Measurements from ENCODE around the gene KCNK1.
A peak's percentile ranks its signal among the peaks of the same experiment; 100 is the strongest.
"Not testable (repeated sequence)": the region's sequence is repeated elsewhere in the genome, so short reads cannot be mapped to it uniquely, and the experiment has no call there.

The KCNK1 gene

DNA sequence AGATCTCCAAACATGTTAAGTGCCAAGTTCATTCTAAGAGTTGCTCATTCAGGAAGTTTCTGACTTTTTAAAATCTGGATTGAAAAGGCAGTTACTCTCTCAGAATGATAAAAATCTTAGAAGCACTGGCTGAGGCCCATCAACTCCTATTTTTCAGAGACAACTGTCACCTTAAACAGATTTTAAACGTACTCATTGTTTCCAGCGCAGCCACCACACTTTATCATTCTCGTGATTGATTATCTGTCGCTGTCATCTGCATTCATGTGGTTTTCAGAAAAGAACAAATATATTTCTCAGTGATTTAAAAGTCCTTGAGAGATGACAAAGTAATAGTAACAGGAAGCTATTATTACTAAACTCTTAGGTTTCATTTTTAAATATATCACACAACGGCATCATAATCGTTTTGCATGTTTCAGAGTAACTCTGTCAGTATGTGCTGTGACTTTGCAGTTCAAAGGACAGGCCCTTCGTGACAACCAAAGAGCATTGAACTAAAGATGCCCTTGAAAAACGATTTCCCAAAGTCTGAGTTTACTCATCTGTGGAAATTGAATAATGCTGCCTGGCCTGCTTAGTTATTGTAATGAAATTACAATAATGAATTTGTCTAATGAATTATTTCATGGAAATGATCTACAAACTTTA lies 14.9 kb upstream of the KCNK1 start:
- Mint-ChIP-seq H3K4me1 (ENCODE audit: low read depth) (peaks cover 26% of the 10 kb centered on the region), H3K36me3 (ENCODE audit: low read depth) (no peaks in the 10 kb centered on the region), H3K27me3 (peaks cover 29% of the 10 kb centered on the region), H3K27ac (peak overlapping the region; percentile 67), H3K9me3 (peaks cover 4% of the 10 kb centered on the region), H3K4me3 (no peak overlapping the region)

DNA sequence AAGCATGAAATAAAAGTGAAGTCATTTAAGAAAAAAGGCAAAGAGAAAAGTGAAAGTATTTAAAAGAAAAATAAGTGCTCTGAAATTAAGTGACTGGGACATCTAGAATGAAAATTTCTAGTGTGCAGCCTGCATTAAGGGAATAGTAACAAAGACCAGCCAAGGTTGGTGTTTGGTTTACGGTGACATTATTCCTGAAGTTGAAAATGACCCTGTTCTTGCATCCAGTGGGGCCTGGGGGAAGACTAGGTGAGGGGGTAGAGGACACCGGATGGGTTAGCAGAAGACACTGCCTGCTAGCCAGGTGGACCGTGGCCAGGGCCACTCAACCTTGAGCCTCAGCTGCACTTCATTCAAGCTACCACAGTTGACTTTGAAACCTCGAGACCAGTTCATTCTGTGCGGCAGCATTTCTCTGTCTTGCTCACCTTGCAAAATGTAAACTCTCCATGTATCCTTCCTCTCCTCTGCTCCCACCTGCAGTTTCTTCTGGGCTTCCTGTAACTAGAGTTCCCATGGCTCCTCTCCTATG lies 14.3 kb upstream of the KCNK1 start:
- Mint-ChIP-seq H3K27ac (no peak overlapping the region), H3K9me3 (peaks cover 4% of the 10 kb centered on the region), H3K4me3 (no peak overlapping the region), H3K27me3 (peaks cover 34% of the 10 kb centered on the region), H3K36me3 (ENCODE audit: low read depth) (no peaks in the 10 kb centered on the region), H3K4me1 (ENCODE audit: low read depth) (peaks cover 26% of the 10 kb centered on the region)

DNA sequence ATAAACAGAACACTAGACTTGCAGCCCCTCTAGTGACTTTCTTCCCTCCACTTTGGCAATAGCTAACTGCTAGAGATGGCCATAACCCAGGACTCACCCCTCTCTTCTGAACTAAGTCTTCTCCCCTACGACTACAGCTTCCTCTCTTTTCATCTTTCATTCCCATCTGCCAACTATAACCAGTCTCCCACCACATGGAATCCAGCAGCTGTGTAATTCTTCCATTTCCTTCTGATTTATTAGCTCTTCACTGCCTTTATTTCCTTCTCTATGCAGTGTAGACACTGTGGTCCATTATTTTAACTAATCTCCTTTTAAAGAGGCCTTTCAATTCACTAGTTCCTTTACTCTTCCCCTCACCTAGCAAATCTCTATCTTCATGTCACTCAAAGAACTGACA lies 13.4 kb upstream of the KCNK1 start:
- H3K27ac Mint-ChIP-seq: no peak overlapping the region

DNA sequence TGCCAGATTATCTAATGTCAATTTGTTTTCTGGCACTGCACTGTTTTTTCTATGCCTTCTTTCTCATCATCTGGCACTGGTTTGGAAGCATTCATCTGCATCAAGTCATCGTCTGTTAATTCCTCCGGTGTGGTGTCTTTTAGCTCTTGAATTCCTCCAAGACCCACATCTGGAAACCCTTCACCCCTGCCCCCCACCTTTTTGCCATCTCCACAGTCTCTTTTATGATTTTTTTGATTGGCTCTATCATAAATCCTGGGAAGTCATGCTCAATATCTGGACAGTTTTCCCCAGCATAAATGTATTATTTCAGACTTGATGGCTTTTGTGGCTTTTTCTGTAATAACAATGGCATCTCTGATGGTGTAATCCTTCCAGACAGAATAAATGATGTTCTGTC lies 10.4 kb upstream of the KCNK1 start:
- H3K27me3 Mint-ChIP-seq: peaks cover 36% of the 10 kb centered on the region
- no peaks in the 10 kb centered on the region for H3K36me3 Mint-ChIP-seq (ENCODE audit: low read depth)
- H3K4me1 Mint-ChIP-seq (ENCODE audit: low read depth): peaks cover 17% of the 10 kb centered on the region
- H3K4me3 Mint-ChIP-seq: no peak overlapping the region
- H3K27ac Mint-ChIP-seq: no peak overlapping the region
- H3K9me3 Mint-ChIP-seq: peaks cover 4% of the 10 kb centered on the region

More for the DNA sequence above, 13.4 kb upstream of the KCNK1 start:
- peaks cover 26% of the 10 kb centered on the region for H3K4me1 Mint-ChIP-seq (ENCODE audit: low read depth)
- H3K9me3 Mint-ChIP-seq: peaks cover 4% of the 10 kb centered on the region
- no peak overlapping the region for H3K4me3 Mint-ChIP-seq
- H3K36me3 Mint-ChIP-seq (ENCODE audit: low read depth): no peaks in the 10 kb centered on the region
- peaks cover 34% of the 10 kb centered on the region for H3K27me3 Mint-ChIP-seq

DNA sequence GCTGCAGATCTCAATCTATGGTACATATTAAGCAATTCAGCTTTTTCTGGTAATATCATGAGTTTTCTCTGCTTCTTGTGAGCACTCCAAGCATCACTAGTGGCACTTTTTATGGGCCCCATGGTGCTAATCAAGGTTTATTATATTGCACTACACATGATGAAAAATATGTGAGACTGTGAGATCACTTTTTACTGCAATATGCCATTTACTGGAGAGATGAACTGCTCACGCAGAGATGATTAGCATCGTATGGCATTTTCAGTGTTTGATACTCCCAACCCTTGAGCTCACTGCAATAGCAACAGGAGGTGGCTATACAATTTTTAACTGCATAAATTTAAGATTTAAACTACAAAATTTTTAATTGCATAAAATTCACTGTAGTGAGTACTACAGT lies 8.7 kb upstream of the KCNK1 start:
- Mint-ChIP-seq H3K27me3 (peaks cover 44% of the 10 kb centered on the region), H3K4me3 (no peak overlapping the region), H3K36me3 (ENCODE audit: low read depth) (no peaks in the 10 kb centered on the region), H3K4me1 (ENCODE audit: low read depth) (peaks cover 2% of the 10 kb centered on the region), H3K27ac (no peak overlapping the region), H3K9me3 (peaks cover 4% of the 10 kb centered on the region)

DNA sequence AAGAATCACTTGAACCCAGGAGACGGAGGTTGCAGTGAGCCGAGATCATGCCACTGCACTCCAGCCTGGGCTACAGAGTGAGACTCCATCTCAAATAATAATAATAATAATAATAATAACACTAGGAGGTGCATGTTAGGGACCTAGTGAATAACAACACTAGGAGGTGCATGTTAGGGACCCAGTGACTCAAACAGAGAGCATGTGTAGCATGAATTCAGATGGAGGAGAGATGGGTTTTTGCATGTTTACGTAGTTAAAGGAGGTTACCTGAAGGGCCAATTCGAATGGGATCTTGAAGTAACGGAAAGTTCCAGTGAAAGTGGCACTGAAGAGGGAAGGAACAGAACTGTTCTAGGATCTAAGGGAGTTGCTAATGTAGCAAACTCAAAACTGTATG lies 7.1 kb upstream of the KCNK1 start:
- Mint-ChIP-seq H3K9me3 (no peaks in the 10 kb centered on the region), H3K36me3 (ENCODE audit: low read depth) (no peaks in the 10 kb centered on the region), H3K27me3 (peaks cover 45% of the 10 kb centered on the region), H3K27ac (no peak overlapping the region), H3K4me3 (no peak overlapping the region), H3K4me1 (ENCODE audit: low read depth) (no peaks in the 10 kb centered on the region)

DNA sequence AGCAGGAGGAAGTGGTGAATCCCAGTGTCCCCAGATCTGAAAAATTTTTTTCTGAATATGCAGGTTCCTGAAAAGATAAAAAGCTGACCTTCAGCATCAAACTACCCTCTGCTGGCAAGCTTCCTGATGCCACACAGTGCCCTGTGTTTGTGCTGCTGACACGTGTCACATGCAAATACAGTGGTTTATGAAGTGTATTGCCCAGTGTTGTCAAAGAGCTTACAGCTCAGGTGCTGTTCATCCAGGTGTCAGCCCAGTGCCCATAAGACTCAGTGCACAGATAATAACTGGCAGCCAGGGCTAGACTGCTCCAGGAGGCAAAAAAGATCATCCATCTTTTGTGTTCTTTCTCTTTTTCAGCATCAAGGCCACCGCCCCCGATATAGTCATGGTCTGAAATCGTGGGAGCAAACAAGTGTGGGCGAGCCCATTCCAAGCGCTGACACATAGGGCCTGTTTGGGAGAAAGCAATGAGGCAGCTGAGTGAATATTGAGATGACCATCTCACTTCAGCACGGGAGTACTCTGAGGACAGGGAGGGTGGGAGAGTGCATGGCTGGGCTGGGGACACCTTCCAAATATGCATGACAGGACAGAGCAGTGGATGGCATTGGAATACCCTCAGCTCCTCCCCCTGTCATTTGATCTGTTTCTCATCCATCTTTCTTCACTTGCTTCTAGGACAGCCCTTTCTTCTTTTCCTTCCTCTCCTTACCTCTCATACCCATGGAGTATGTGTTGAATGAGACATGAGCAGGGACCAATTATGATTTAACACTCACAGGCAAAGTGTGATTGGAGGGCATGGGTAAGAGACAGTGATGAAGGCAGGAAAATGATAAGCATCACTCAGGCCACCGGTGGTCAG lies 6.4 kb upstream of the KCNK1 start:
- H3K36me3 Mint-ChIP-seq (ENCODE audit: low read depth): no peaks in the 10 kb centered on the region
- no peaks in the 10 kb centered on the region for H3K4me1 Mint-ChIP-seq (ENCODE audit: low read depth)
- no peak overlapping the region for H3K27ac Mint-ChIP-seq
- H3K4me3 Mint-ChIP-seq: no peak overlapping the region
- peaks cover 48% of the 10 kb centered on the region for H3K27me3 Mint-ChIP-seq
- H3K9me3 Mint-ChIP-seq: no peaks in the 10 kb centered on the region

DNA sequence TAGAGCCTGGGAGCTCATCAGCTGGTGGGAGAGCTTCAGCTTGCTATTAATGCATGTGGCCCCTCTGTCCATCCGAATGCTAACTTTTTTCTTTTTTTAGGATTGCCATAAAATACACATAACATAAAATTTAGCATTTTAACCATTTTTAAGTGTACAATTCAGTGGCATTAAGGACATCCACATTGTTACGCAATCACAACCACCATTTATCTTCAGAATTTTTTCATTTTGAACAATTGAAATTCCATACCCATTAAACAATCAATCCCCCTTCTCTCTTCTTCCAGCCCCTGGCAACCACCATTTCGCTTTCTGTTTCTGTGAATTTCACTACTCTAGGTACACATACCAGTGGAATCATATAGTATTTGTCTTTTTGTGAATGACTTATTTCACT lies 4.9 kb upstream of the KCNK1 start:
- Mint-ChIP-seq H3K4me3 (no peak overlapping the region), H3K4me1 (ENCODE audit: low read depth) (no peaks in the 10 kb centered on the region), H3K27me3 (peaks cover 55% of the 10 kb centered on the region), H3K27ac (no peak overlapping the region), H3K9me3 (no peaks in the 10 kb centered on the region), H3K36me3 (ENCODE audit: low read depth) (no peaks in the 10 kb centered on the region)

DNA sequence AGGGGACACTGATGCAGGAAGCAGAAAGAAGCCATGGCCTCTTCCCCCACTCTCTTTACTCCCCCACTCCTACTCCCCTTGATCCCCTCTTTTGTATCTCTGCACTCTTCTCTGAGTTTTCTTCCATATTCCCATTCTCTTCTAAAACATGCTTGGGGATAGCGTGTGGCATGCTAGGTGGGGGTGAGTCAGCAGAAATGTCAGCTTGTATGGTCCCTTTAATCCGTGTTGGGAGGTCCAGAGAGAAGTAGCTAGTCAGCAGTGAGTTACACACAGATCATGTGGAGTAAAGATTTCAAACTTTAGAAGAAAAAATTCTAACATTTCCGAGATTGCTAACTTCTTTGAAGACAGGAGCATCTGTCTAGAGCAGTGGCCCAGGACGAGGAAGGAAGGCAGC lies 4.0 kb upstream of the KCNK1 start:
- H3K36me3 Mint-ChIP-seq (ENCODE audit: low read depth): no peaks in the 10 kb centered on the region
- H3K4me3 Mint-ChIP-seq: no peak overlapping the region
- H3K27me3 Mint-ChIP-seq: peaks cover 58% of the 10 kb centered on the region
- no peaks in the 10 kb centered on the region for H3K4me1 Mint-ChIP-seq (ENCODE audit: low read depth)
- no peaks in the 10 kb centered on the region for H3K9me3 Mint-ChIP-seq
- H3K27ac Mint-ChIP-seq: no peak overlapping the region

DNA sequence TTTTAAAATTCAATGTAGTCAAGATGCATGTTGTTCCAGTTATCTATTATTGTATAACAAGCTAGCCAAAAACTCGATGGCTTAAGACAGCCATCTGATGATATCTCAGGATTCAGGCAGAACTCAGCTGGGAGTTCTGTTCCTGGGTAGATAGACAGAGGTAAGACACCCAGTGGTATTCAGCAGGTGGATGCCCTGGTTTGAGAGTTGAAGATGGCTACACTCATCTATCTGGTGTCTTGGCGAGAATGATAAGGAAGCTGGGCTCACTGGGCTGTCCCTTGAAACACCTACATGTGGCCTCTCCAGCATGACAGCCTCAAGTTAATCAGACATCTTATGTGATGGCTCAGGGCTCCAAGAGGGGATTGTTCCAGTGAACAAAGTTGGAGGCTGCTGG lies 3.3 kb upstream of the KCNK1 start:
- H3K27ac Mint-ChIP-seq: no peak overlapping the region
- no peaks in the 10 kb centered on the region for H3K4me1 Mint-ChIP-seq (ENCODE audit: low read depth)
- H3K27me3 Mint-ChIP-seq: peaks cover 65% of the 10 kb centered on the region
- no peak overlapping the region for H3K4me3 Mint-ChIP-seq
- no peaks in the 10 kb centered on the region for H3K36me3 Mint-ChIP-seq (ENCODE audit: low read depth)
- no peaks in the 10 kb centered on the region for H3K9me3 Mint-ChIP-seq

DNA sequence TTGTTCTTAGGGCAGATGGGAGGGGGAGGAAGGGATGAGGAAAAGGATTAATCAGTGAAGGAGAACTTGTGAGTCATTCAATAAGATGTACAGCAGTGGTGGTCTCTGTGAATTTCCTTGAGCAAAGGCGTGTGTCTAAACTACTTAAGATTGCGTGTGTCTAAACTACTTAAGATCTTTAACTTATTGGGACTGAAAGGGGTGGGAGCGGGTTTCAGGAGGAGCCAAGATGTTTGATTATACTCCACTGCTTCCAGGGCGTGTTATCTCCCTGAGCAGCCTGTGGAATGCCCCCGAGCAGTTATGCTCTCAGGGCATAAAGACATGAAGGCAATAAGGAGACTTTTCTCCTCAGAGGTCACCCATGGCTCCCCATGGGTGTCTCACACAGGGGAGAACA lies 2.5 kb upstream of the KCNK1 start:
- H3K27ac Mint-ChIP-seq; H3K4me1 Mint-ChIP-seq (ENCODE audit: low read depth); H3K4me3 Mint-ChIP-seq; H3K36me3 Mint-ChIP-seq (ENCODE audit: low read depth); H3K9me3 Mint-ChIP-seq: not testable (repeated sequence)
- peaks cover 73% of the 10 kb centered on the region for H3K27me3 Mint-ChIP-seq

DNA sequence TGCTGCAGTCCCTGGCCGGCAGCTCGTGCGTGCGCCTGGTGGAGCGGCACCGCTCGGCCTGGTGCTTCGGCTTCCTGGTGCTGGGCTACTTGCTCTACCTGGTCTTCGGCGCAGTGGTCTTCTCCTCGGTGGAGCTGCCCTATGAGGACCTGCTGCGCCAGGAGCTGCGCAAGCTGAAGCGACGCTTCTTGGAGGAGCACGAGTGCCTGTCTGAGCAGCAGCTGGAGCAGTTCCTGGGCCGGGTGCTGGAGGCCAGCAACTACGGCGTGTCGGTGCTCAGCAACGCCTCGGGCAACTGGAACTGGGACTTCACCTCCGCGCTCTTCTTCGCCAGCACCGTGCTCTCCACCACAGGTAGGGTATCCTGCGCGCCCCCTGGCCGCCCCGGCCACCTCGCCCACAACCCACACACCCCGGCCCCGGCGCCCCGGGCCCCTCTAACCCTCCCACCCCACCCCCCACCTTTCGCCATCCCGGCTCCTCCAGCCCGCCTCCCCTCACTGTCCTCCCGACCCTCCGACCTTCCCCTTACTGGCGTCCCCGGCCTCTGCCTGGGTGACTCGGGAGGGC lies 352 bp downstream of the KCNK1 start:
- H3K9me3 Mint-ChIP-seq: no peaks in the 10 kb centered on the region
- H3K4me1 Mint-ChIP-seq (ENCODE audit: low read depth): no peaks in the 10 kb centered on the region
- H3K27ac Mint-ChIP-seq: no peak overlapping the region
- H3K36me3 Mint-ChIP-seq (ENCODE audit: low read depth): no peaks in the 10 kb centered on the region
- peaks cover 81% of the 10 kb centered on the region for H3K27me3 Mint-ChIP-seq
- H3K4me3 Mint-ChIP-seq: peak overlapping the region; percentile 27

DNA sequence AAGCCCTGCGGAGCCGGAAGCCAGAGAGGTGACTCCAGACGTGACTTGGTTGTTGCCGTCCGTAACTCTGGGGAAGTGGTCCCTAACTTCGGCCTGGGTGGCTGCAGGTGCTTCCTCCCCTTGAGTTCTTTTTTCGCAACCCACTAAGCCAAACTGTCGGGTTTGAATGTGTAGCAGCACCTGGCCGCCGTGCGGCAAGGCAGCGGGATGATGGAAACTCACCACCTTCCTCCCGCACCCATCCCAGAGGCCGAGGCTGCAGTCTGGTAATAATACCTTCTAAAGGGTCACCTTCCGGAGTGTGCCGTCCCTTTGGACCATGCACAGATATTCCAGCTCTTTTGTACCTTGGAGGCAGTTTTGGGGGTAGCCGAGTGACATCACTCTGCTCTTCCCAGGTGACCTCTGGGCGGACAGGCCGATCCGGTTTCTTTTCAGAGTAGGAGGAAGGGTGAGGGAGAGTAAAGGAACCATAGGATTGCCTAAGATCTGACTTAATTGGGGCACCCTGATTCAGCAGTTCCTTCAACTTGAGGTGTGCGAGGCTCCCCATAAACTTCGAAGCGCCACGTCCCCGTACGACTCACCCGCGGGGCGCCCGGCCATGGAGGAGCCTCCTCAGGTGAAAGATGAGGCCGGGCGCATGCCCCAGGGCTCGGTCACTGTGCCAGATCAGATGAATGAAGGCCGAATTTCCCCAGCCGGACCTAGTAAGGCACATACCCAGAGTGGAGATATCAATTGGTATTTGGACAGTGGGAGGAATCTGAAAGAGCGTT lies 1.0 kb downstream of the KCNK1 start:
- Mint-ChIP-seq H3K4me3 (peak overlapping the region; percentile 27), H3K27ac (no peak overlapping the region), H3K4me1 (ENCODE audit: low read depth) (no peaks in the 10 kb centered on the region)

DNA sequence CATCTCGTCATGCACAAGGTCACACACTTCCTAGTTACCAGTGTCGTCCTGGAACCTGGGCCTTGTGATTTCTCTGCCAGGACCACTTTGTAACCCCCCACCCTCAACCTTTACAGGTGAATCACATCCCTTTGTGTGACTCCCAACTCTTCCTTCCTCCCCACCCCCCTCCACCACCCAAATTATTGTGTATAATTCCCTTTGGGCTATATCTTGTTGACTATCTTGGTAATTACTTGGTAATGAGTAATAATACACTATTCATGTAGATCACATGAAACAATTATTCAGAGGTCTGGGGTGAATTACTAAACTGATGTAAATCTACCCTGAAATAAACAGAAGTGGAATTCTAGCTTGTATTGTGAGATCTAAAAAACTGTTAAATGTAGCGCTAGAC lies 1.7 kb downstream of the KCNK1 start:
- Mint-ChIP-seq H3K27ac (no peak overlapping the region), H3K27me3 (peaks cover 73% of the 10 kb centered on the region), H3K4me3 (no peak overlapping the region), H3K4me1 (ENCODE audit: low read depth) (no peaks in the 10 kb centered on the region), H3K9me3 (no peaks in the 10 kb centered on the region), H3K36me3 (ENCODE audit: low read depth) (no peaks in the 10 kb centered on the region)

More for the DNA sequence above, 1.0 kb downstream of the KCNK1 start:
- Mint-ChIP-seq H3K27me3 (peaks cover 78% of the 10 kb centered on the region), H3K36me3 (ENCODE audit: low read depth) (no peaks in the 10 kb centered on the region), H3K9me3 (no peaks in the 10 kb centered on the region)

DNA sequence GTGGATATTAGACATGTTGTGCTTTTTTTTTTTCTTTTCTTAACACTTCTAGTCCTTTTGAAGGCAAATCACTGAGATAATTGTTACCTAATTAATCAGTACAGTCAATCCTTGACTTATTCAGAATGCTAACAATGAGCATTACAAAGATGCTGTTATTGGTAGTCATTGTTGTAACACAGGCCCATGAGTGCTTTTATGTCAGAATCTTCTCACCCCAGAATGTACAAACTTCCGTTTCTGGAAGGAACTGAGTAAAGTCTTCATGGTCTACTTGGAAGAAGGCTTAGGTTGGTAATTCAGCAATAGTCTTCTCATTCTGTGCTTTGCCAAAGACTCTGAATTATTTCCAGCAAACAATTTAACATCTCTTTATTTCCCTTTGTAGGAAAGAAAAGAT lies 3.1 kb downstream of the KCNK1 start:
- H3K27ac Mint-ChIP-seq: no peak overlapping the region
- no peaks in the 10 kb centered on the region for H3K9me3 Mint-ChIP-seq
- H3K4me3 Mint-ChIP-seq: no peak overlapping the region
- no peaks in the 10 kb centered on the region for H3K4me1 Mint-ChIP-seq (ENCODE audit: low read depth)
- no peaks in the 10 kb centered on the region for H3K36me3 Mint-ChIP-seq (ENCODE audit: low read depth)
- peaks cover 62% of the 10 kb centered on the region for H3K27me3 Mint-ChIP-seq
